ENCODE results near the gene OR5K4. TPM values are rescaled to one million over a fixed set of nuclear protein-coding genes. Genes with fewer than 3 reads are reported as not detected.

OR5K4 gene
- total and polyA plus RNA-seq, 2 experiments from 2014 or later: not detected

DNA sequence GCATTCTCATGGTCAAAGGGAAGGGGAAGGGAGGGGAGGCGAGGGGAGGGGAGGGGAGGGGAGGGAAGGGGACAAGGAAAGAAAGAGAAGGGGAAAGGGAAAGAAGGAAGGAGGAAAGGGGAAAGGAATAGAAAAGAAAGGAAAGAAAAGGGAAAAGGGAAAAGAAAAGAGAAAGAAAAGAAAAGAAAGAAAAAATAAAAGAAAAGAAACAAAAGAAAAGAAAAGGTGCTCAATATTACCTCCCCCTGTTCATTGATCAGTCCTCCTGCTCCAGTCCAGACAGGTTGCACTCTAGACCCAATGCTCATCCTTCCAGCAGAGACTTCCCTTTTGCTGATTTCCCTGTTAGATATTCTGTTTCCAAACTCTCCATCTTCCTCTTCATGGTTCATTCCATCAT is 18.8 kb downstream of the OR5K4 start (continued):
- TF ChIP-seq, protein P1, sequence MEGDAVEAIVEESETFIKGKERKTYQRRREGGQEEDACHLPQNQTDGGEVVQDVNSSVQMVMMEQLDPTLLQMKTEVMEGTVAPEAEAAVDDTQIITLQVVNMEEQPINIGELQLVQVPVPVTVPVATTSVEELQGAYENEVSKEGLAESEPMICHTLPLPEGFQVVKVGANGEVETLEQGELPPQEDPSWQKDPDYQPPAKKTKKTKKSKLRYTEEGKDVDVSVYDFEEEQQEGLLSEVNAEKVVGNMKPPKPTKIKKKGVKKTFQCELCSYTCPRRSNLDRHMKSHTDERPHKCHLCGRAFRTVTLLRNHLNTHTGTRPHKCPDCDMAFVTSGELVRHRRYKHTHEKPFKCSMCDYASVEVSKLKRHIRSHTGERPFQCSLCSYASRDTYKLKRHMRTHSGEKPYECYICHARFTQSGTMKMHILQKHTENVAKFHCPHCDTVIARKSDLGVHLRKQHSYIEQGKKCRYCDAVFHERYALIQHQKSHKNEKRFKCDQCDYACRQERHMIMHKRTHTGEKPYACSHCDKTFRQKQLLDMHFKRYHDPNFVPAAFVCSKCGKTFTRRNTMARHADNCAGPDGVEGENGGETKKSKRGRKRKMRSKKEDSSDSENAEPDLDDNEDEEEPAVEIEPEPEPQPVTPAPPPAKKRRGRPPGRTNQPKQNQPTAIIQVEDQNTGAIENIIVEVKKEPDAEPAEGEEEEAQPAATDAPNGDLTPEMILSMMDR (conservative IDR thresholded peaks at IDR 0.05; ENCODE audit: low read depth in 2 of 2): no peak

DNA sequence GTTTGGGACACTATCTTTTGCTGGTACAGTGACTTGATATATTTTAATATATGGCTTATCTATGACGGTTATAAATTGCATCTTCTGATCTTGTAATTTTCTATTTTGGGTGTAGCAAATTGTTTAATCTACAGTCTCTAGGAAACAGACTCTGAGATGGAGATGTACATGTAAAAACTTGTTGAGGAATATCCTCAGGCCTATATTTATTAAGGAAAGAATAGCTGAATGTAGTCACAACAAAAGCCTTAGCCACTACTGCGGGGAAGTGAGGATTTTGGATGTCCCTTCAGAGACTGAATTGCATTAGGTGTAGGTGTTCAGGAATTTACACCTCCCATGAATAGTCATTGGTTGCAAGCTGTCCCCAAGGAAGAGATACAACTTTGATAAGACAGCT is 23.0 kb downstream of the OR5K4 start:
- no peak overlapping the region for H3K27ac Mint-ChIP-seq
- Histone ChIP-seq H3K36me3 (ENCODE audit: insufficient read depth) (no peaks in the 10 kb centered on the region), H3K4me3 (no peak overlapping the region), H3K27me3 (ENCODE audit: insufficient read depth) (no peaks in the 10 kb centered on the region), H3K4me1 (ENCODE audit: insufficient read depth) (no peaks in the 10 kb centered on the region), H3K9me2 (ENCODE audit: insufficient read depth) (no peaks in the 10 kb centered on the region; the same call in 1 of the 2 replicates), H2AFZ (no peak overlapping the region), H3F3A (replicated peaks; ENCODE audit: low read depth) (no peaks in the 10 kb centered on the region), H4K20me1 (replicated peaks; ENCODE audit: insufficient read depth) (no peaks in the 10 kb centered on the region), H3K4me2 (no peak overlapping the region), H3K79me2 (replicated peaks; ENCODE audit: insufficient read depth) (no peaks in the 10 kb centered on the region), H3K27ac (ENCODE audit: low read depth) (no peak overlapping the region)
- TF ChIP-seq ZNF331 (CRISPR knock-in tag; IDR thresholded peaks at IDR 0.05; ENCODE audit: low read depth) (no peak), POLR2AphosphoS5 (IDR thresholded peaks at IDR 0.05; ENCODE audit: low read depth) (no peak), EZH2 (IDR thresholded peaks at IDR 0.05; ENCODE audit: low read depth, unreplicated experiment) (no peak), ZNF114 (CRISPR knock-in tag; IDR thresholded peaks at IDR 0.05) (no peak), CREB1 (CRISPR knock-in tag; IDR thresholded peaks at IDR 0.05; ENCODE audit: low read depth) (no peak)
- TF ChIP-seq, protein P2, sequence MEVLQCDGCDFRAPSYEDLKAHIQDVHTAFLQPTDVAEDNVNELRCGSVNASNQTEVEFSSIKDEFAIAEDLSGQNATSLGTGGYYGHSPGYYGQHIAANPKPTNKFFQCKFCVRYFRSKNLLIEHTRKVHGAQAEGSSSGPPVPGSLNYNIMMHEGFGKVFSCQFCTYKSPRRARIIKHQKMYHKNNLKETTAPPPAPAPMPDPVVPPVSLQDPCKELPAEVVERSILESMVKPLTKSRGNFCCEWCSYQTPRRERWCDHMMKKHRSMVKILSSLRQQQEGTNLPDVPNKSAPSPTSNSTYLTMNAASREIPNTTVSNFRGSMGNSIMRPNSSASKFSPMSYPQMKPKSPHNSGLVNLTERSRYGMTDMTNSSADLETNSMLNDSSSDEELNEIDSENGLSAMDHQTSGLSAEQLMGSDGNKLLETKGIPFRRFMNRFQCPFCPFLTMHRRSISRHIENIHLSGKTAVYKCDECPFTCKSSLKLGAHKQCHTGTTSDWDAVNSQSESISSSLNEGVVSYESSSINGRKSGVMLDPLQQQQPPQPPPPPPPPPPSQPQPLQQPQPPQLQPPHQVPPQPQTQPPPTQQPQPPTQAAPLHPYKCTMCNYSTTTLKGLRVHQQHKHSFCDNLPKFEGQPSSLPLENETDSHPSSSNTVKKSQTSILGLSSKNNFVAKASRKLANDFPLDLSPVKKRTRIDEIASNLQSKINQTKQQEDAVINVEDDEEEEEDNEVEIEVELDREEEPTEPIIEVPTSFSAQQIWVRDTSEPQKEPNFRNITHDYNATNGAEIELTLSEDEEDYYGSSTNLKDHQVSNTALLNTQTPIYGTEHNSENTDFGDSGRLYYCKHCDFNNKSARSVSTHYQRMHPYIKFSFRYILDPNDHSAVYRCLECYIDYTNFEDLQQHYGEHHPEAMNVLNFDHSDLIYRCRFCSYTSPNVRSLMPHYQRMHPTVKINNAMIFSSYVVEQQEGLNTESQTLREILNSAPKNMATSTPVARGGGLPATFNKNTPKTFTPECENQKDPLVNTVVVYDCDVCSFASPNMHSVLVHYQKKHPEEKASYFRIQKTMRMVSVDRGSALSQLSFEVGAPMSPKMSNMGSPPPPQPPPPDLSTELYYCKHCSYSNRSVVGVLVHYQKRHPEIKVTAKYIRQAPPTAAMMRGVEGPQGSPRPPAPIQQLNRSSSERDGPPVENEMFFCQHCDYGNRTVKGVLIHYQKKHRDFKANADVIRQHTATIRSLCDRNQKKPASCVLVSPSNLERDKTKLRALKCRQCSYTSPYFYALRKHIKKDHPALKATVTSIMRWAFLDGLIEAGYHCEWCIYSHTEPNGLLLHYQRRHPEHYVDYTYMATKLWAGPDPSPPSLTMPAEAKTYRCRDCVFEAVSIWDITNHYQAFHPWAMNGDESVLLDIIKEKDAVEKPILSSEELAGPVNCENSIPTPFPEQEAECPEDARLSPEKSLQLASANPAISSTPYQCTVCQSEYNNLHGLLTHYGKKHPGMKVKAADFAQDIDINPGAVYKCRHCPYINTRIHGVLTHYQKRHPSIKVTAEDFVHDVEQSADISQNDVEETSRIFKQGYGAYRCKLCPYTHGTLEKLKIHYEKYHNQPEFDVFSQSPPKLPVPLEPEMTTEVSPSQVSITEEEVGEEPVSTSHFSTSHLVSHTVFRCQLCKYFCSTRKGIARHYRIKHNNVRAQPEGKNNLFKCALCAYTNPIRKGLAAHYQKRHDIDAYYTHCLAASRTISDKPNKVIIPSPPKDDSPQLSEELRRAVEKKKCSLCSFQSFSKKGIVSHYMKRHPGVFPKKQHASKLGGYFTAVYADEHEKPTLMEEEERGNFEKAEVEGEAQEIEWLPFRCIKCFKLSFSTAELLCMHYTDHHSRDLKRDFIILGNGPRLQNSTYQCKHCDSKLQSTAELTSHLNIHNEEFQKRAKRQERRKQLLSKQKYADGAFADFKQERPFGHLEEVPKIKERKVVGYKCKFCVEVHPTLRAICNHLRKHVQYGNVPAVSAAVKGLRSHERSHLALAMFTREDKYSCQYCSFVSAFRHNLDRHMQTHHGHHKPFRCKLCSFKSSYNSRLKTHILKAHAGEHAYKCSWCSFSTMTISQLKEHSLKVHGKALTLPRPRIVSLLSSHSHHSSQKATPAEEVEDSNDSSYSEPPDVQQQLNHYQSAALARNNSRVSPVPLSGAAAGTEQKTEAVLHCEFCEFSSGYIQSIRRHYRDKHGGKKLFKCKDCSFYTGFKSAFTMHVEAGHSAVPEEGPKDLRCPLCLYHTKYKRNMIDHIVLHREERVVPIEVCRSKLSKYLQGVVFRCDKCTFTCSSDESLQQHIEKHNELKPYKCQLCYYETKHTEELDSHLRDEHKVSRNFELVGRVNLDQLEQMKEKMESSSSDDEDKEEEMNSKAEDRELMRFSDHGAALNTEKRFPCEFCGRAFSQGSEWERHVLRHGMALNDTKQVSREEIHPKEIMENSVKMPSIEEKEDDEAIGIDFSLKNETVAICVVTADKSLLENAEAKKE (CRISPR knock-in tag; IDR thresholded peaks at IDR 0.05): no peak
- TF ChIP-seq, protein P1 (conservative IDR thresholded peaks at IDR 0.05; ENCODE audit: low read depth in 2 of 2): no peak
- ATAC-seq: no peak
- H3K36me3 Mint-ChIP-seq (ENCODE audit: low read depth): no peaks in the 10 kb centered on the region
- peaks cover 4% of the 10 kb centered on the region for H3K27me3 Mint-ChIP-seq (ENCODE audit: insufficient read depth, low read depth, poor library complexity)
- no peaks in the 10 kb centered on the region for H3K4me1 Mint-ChIP-seq
- DNase-seq (ENCODE audit: low spot score): no peak
- no peak overlapping the region for H3K4me3 Mint-ChIP-seq
- H3K9me3 Mint-ChIP-seq: no peaks in the 10 kb centered on the region
